Loucy (cell line): Measurements from ENCODE around the gene C20orf202.

Experiments used
- H2AFZ ChIP-seq: fragments of 200-600 bp; sonication (generic); 2 replicates; pipeline ENCODE4 v1.6.0; 2016; ENCODE audit warnings: antibody characterized with exemption, mild to moderate bottlenecking, low read length, moderate library complexity
- H3F3A ChIP-seq: fragments of 200-600 bp; 2 replicates; pipeline ENCODE4 v1.6.0; 2016; ENCODE audit warnings: antibody characterized with exemption, low read depth, mild to moderate bottlenecking
- H3K27me3 ChIP-seq: fragments of 200-600 bp; sonication (generic); 2 replicates; pipeline ENCODE4 v1.6.1; 2014; ENCODE audit warnings: low read length, mild to moderate bottlenecking; ENCODE audit not compliant: insufficient read depth, poor library complexity, severe bottlenecking
- H3K36me3 ChIP-seq: fragments of 200-600 bp; sonication (generic); 2 replicates; pipeline ENCODE4 v1.6.1; 2016; ENCODE audit warnings: low read length; ENCODE audit not compliant: insufficient read depth
- H3K4me1 ChIP-seq: fragments of 200-600 bp; sonication (generic); 2 replicates; pipeline ENCODE4 v1.5.1; 2014; ENCODE audit warnings: low read length, mild to moderate bottlenecking; ENCODE audit not compliant: insufficient read depth, poor library complexity, severe bottlenecking
- H3K4me2 ChIP-seq: fragments of 200-600 bp; sonication (generic); 2 replicates; pipeline ENCODE4 v1.6.0; 2014; ENCODE audit warnings: antibody characterized with exemption, low read length, low read depth, mild to moderate bottlenecking; ENCODE audit not compliant: poor library complexity, severe bottlenecking
- H3K4me3 ChIP-seq: fragments of 200-600 bp; sonication (generic); 2 replicates; pipeline ENCODE4 v1.5.1; 2014; ENCODE audit warnings: low read length, mild to moderate bottlenecking, mixed read lengths; ENCODE audit not compliant: poor library complexity, severe bottlenecking
- H3K79me2 ChIP-seq: fragments of 200-600 bp; sonication (generic); 2 replicates; pipeline ENCODE4 v1.6.1; 2014; ENCODE audit warnings: low read length; ENCODE audit not compliant: insufficient read depth
- H3K9ac ChIP-seq: fragments of 200-600 bp; sonication (generic); 2 replicates; pipeline ENCODE4 v1.6.0; 2014; ENCODE audit warnings: mild to moderate bottlenecking, low read depth, low read length, moderate library complexity; ENCODE audit not compliant: poor library complexity, severe bottlenecking
- H3K9me2 ChIP-seq: fragments of 200-600 bp; sonication (generic); replicated peaks from 2 replicates; pipeline ENCODE4 v1.6.1; 2016; ENCODE audit warnings: low read depth, low read length, mixed read lengths
- H3K9me3 ChIP-seq: fragments of 200-600 bp; sonication (generic); 2 replicates; pipeline ENCODE4 v1.6.1; 2014; ENCODE audit warnings: mild to moderate bottlenecking, antibody characterized with exemption, low read length, low read depth; ENCODE audit not compliant: insufficient read depth
- H4K20me1 ChIP-seq: fragments of 200-600 bp; sonication (generic); 2 replicates; pipeline ENCODE4 v1.6.0; 2014; ENCODE audit warnings: antibody characterized with exemption, low read length, mild to moderate bottlenecking; ENCODE audit not compliant: insufficient read depth, poor library complexity, severe bottlenecking
- EZH2phosphoT487 ChIP-seq: fragments of 200-600 bp; IDR thresholded peaks from 2 replicates; pipeline ENCODE4 v1.6.1; 2018; ENCODE audit warnings: antibody characterized with exemption, mild to moderate bottlenecking, moderate library complexity, borderline replicate concordance
- TF ChIP-seq, protein P1 (sequence below): fragments of 200-600 bp; sonication (generic); conservative IDR thresholded peaks from 2 replicates; pipeline ENCODE4 v1.5.1; 2014; ENCODE audit warnings: mild to moderate bottlenecking, antibody characterized with exemption, low read length

Gene C20orf202

GRCh38 chr20:1210501-1210900, 7.2 kb downstream of the C20orf202 start:
- no peak for TF ChIP-seq EZH2phosphoT487
- TF ChIP-seq, protein P1, sequence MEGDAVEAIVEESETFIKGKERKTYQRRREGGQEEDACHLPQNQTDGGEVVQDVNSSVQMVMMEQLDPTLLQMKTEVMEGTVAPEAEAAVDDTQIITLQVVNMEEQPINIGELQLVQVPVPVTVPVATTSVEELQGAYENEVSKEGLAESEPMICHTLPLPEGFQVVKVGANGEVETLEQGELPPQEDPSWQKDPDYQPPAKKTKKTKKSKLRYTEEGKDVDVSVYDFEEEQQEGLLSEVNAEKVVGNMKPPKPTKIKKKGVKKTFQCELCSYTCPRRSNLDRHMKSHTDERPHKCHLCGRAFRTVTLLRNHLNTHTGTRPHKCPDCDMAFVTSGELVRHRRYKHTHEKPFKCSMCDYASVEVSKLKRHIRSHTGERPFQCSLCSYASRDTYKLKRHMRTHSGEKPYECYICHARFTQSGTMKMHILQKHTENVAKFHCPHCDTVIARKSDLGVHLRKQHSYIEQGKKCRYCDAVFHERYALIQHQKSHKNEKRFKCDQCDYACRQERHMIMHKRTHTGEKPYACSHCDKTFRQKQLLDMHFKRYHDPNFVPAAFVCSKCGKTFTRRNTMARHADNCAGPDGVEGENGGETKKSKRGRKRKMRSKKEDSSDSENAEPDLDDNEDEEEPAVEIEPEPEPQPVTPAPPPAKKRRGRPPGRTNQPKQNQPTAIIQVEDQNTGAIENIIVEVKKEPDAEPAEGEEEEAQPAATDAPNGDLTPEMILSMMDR = no peak
- H3K4me1 ChIP-seq = no peaks in the 10 kb centered on the region
- H3K4me3 ChIP-seq = no peak overlapping the region
- H3K9me2 ChIP-seq = no peaks in the 10 kb centered on the region
- no peak overlapping the region for H2AFZ ChIP-seq
- no peak overlapping the region for H3K9ac ChIP-seq
- H3K27me3 ChIP-seq = no peaks in the 10 kb centered on the region
- no peak overlapping the region for H3K4me2 ChIP-seq
- H3F3A ChIP-seq = no peaks in the 10 kb centered on the region
- no peaks in the 10 kb centered on the region for H3K9me3 ChIP-seq
- H3K36me3 ChIP-seq = no peaks in the 10 kb centered on the region
- no peaks in the 10 kb centered on the region for H3K79me2 ChIP-seq
- no peaks in the 10 kb centered on the region for H4K20me1 ChIP-seq

DNA sequence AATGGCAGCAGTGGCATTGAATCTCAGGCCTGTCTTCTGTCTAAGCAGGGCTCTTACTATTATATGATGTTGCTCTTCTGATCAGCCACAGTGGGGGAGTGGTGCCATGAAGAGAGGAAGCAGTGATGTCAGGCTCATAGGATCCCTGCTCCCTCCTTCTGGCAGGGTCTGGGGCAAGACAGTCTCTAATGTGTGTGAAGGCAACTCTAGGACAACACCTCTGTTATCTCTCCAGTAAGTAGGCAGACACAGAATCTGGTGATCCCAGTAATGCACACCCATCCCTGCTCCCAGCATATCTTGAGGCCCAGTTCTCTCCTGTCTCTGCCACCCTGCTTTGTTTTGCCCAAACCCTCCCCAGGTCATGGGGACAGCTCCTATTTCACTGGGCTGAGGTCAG, 8.8 kb downstream of the C20orf202 start:
- Histone ChIP-seq H4K20me1 (no peaks in the 10 kb centered on the region), H3K36me3 (no peaks in the 10 kb centered on the region), H3K9me3 (no peaks in the 10 kb centered on the region), H3K79me2 (no peaks in the 10 kb centered on the region), H3F3A (no peaks in the 10 kb centered on the region), H3K4me1 (no peaks in the 10 kb centered on the region), H2AFZ (0 out of 2 replicates have a peak overlapping the region, but pooled peaks have one; percentile 87), H3K4me3 (no peak overlapping the region), H3K4me2 (no peak overlapping the region), H3K9me2 (no peaks in the 10 kb centered on the region), H3K27me3 (no peaks in the 10 kb centered on the region), H3K9ac (no peak overlapping the region)
- TF ChIP-seq EZH2phosphoT487 = no peak
- TF ChIP-seq, protein P1 = no peak

DNA sequence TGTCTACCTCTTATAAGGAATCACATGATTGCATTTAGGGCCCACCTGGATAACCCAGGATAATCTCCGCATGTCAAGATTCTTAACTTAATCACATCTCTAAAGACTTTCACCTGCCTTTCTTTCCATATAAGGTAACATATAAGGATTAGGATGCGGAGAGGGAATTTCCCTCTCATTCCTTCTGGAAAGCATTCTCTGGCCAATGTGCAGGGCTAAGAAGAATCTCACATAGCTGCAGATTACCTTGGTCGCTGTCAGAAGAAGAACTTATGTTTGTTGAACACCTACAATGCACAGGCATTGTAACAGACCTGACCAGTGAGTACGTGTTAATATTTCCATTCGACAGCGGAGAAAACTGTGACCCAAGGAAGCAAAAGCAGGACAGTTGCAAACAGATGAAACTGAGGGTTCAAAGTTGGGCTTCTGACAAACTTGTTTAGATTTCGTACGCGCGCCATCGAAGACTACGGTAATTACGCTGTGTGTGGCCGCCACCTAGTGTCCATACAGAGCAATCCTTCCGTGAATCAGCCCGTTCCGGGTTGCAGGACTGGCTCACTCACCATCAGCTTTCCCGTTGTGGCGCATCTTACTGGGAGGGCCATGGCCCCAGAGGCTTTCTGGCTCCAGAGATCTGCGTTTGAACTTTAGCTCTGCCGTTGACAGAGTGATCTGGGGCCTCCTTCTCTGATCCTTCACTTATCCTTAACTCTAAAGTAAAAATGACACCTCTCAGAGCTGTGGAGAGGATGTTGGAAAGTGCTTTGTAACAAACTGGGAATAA, 9.5 kb downstream of the C20orf202 start:
- H3K9me3 ChIP-seq = no peaks in the 10 kb centered on the region
- no peak overlapping the region for H3K4me3 ChIP-seq
- no peaks in the 10 kb centered on the region for H3K27me3 ChIP-seq
- TF ChIP-seq EZH2phosphoT487 = no peak
- TF ChIP-seq, protein P1 = peak; percentile 81
- H3K9me2 ChIP-seq = no peaks in the 10 kb centered on the region
- H2AFZ ChIP-seq = peak overlapping the region; percentile 87
- H3K79me2 ChIP-seq = no peaks in the 10 kb centered on the region
- no peaks in the 10 kb centered on the region for H3K4me1 ChIP-seq
- H3K4me2 ChIP-seq = peak overlapping the region; percentile 24
- H4K20me1 ChIP-seq = no peaks in the 10 kb centered on the region
- no peak overlapping the region for H3K9ac ChIP-seq
- H3K36me3 ChIP-seq = no peaks in the 10 kb centered on the region
- no peaks in the 10 kb centered on the region for H3F3A ChIP-seq
